ENCODE results near the gene FEZ2. TPM values are rescaled to one million over a fixed set of nuclear protein-coding genes. Genes with fewer than 3 reads are reported as not detected.

The FEZ2 gene
- polyA plus RNA-seq, 1 donor from 2014 or later: 36.8 TPM

DNA sequence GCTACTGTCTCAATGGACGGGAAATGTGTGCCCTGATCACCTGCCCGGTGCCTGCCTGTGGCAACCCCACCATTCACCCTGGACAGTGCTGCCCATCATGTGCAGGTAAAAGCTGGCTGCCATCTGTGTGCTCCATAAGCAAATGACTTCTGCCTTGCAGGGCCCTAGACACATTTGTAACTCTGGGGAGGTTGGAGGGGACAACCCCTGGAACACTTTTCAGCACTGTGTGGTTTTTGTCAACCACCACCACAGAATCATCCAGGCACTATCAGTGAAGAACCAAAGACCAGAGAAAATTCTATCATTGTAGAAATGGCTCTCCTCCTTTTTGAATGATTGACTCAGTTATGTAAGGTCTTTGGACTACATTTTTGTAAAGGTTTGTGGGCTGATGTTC, 84.3 kb downstream of the FEZ2 start:
- Histone ChIP-seq H3K36me3 (ENCODE audit: insufficient read depth, low read length) (no peaks in the 10 kb centered on the region), H3K4me2 (ENCODE audit: low read length) (no peak overlapping the region), H3K27me3 (ENCODE audit: insufficient read depth, low read depth, low read length) (no peaks in the 10 kb centered on the region), H3K79me2 (replicated peaks; ENCODE audit: insufficient read depth, low read length) (no peaks in the 10 kb centered on the region), H3K4me3 (ENCODE audit: low read length) (no peak overlapping the region), H3K9me2 (ENCODE audit: insufficient read depth, low read length) (no peaks in the 10 kb centered on the region), H3K27ac (ENCODE audit: low read length) (no peak overlapping the region), H3F3A (ENCODE audit: insufficient read depth, low read length, poor library complexity, severe bottlenecking) (no peaks in the 10 kb centered on the region), H3K9me3 (ENCODE audit: low read length) (no peaks in the 10 kb centered on the region), H2AFZ (ENCODE audit: low read depth, low read length) (no peak overlapping the region), H4K20me1 (ENCODE audit: insufficient read depth) (no peaks in the 10 kb centered on the region), H3K9ac (ENCODE audit: low read length) (no peak overlapping the region)
- TF ChIP-seq EP300 (conservative IDR thresholded peaks at IDR 0.05; ENCODE audit: poor library complexity, severe bottlenecking) (no peak), RAD21 (conservative IDR thresholded peaks at IDR 0.05) (no peak), TAF1 (IDR thresholded peaks at IDR 0.05; ENCODE audit: low read depth) (no peak), POLR2AphosphoS5 (IDR thresholded peaks at IDR 0.05) (no peak), SMC3 (conservative IDR thresholded peaks at IDR 0.05; ENCODE audit: poor library complexity) (no peak), MXI1 (conservative IDR thresholded peaks at IDR 0.05; ENCODE audit: poor library complexity, severe bottlenecking) (no peak), EZH2 (IDR thresholded peaks at IDR 0.05; ENCODE audit: borderline replicate concordance, insufficient read depth, low read length, poor library complexity, severe bottlenecking) (no peak)
- TF ChIP-seq, protein P1, sequence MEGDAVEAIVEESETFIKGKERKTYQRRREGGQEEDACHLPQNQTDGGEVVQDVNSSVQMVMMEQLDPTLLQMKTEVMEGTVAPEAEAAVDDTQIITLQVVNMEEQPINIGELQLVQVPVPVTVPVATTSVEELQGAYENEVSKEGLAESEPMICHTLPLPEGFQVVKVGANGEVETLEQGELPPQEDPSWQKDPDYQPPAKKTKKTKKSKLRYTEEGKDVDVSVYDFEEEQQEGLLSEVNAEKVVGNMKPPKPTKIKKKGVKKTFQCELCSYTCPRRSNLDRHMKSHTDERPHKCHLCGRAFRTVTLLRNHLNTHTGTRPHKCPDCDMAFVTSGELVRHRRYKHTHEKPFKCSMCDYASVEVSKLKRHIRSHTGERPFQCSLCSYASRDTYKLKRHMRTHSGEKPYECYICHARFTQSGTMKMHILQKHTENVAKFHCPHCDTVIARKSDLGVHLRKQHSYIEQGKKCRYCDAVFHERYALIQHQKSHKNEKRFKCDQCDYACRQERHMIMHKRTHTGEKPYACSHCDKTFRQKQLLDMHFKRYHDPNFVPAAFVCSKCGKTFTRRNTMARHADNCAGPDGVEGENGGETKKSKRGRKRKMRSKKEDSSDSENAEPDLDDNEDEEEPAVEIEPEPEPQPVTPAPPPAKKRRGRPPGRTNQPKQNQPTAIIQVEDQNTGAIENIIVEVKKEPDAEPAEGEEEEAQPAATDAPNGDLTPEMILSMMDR (IDR thresholded peaks at IDR 0.05; ENCODE audit: poor library complexity, severe bottlenecking): no peak
- TF ChIP-seq, protein P2, sequence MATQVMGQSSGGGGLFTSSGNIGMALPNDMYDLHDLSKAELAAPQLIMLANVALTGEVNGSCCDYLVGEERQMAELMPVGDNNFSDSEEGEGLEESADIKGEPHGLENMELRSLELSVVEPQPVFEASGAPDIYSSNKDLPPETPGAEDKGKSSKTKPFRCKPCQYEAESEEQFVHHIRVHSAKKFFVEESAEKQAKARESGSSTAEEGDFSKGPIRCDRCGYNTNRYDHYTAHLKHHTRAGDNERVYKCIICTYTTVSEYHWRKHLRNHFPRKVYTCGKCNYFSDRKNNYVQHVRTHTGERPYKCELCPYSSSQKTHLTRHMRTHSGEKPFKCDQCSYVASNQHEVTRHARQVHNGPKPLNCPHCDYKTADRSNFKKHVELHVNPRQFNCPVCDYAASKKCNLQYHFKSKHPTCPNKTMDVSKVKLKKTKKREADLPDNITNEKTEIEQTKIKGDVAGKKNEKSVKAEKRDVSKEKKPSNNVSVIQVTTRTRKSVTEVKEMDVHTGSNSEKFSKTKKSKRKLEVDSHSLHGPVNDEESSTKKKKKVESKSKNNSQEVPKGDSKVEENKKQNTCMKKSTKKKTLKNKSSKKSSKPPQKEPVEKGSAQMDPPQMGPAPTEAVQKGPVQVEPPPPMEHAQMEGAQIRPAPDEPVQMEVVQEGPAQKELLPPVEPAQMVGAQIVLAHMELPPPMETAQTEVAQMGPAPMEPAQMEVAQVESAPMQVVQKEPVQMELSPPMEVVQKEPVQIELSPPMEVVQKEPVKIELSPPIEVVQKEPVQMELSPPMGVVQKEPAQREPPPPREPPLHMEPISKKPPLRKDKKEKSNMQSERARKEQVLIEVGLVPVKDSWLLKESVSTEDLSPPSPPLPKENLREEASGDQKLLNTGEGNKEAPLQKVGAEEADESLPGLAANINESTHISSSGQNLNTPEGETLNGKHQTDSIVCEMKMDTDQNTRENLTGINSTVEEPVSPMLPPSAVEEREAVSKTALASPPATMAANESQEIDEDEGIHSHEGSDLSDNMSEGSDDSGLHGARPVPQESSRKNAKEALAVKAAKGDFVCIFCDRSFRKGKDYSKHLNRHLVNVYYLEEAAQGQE (IDR thresholded peaks at IDR 0.05; ENCODE audit: borderline replicate concordance): no peak

DNA sequence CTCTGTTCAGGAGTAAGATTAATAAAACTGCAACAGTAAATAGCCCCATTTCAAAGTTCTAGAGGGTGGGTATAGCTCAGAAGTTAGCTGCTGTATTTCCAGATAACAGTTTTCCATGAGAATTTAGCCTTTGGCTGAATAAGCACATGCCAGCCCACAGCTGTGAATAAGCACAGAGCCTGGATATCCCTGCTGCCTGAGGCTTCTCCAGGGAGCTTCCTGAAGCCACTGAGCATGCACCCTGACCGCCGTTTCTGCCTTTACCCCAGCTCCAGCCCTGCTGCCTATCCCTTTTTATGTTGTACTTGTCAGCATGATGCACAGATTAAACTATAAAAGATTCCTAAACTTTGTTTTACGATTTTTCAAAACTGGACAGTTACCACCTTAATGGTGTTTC, 85.3 kb downstream of the FEZ2 start:
- Histone ChIP-seq H3K4me2 (ENCODE audit: low read length) (no peak overlapping the region), H3K27ac (ENCODE audit: low read length) (no peak overlapping the region), H3K9ac (ENCODE audit: low read length) (no peak overlapping the region), H3K79me2 (replicated peaks; ENCODE audit: insufficient read depth, low read length) (no peaks in the 10 kb centered on the region), H3K4me3 (ENCODE audit: low read length) (no peak overlapping the region), H4K20me1 (ENCODE audit: insufficient read depth) (no peaks in the 10 kb centered on the region), H3K9me2 (ENCODE audit: insufficient read depth, low read length) (no peaks in the 10 kb centered on the region), H3K9me3 (ENCODE audit: low read length) (no peaks in the 10 kb centered on the region), H3K36me3 (ENCODE audit: insufficient read depth, low read length) (no peaks in the 10 kb centered on the region), H3K27me3 (ENCODE audit: insufficient read depth, low read depth, low read length) (no peaks in the 10 kb centered on the region), H2AFZ (ENCODE audit: low read depth, low read length) (no peak overlapping the region), H3F3A (ENCODE audit: insufficient read depth, low read length, poor library complexity, severe bottlenecking) (no peaks in the 10 kb centered on the region)
- TF ChIP-seq RAD21 (conservative IDR thresholded peaks at IDR 0.05) (no peak), EZH2 (IDR thresholded peaks at IDR 0.05; ENCODE audit: borderline replicate concordance, insufficient read depth, low read length, poor library complexity, severe bottlenecking) (no peak), MXI1 (conservative IDR thresholded peaks at IDR 0.05; ENCODE audit: poor library complexity, severe bottlenecking) (no peak), SMC3 (conservative IDR thresholded peaks at IDR 0.05; ENCODE audit: poor library complexity) (no peak), EP300 (conservative IDR thresholded peaks at IDR 0.05; ENCODE audit: poor library complexity, severe bottlenecking) (no peak), POLR2AphosphoS5 (IDR thresholded peaks at IDR 0.05) (no peak), TAF1 (IDR thresholded peaks at IDR 0.05; ENCODE audit: low read depth) (no peak)
- TF ChIP-seq, protein P1 (IDR thresholded peaks at IDR 0.05; ENCODE audit: poor library complexity, severe bottlenecking): no peak
- TF ChIP-seq, protein P2 (IDR thresholded peaks at IDR 0.05; ENCODE audit: borderline replicate concordance): no peak

All from neural cell (in vitro differentiated cells).